Metanephros (tissue), 1 donor: Measurements from ENCODE around the gene RUFY4. TPM values are rescaled to one million over a fixed set of nuclear protein-coding genes. Genes with fewer than 3 reads are reported as not detected.

Experiments used
- total RNA-seq: library from RNA; depleted of rRNA; stranded (reverse); fragments of >200 nt; gene quantifications from one replicate; pipeline ENCODE4 v1.2.3, GENCODE V29; 2014

Gene RUFY4, protein sequence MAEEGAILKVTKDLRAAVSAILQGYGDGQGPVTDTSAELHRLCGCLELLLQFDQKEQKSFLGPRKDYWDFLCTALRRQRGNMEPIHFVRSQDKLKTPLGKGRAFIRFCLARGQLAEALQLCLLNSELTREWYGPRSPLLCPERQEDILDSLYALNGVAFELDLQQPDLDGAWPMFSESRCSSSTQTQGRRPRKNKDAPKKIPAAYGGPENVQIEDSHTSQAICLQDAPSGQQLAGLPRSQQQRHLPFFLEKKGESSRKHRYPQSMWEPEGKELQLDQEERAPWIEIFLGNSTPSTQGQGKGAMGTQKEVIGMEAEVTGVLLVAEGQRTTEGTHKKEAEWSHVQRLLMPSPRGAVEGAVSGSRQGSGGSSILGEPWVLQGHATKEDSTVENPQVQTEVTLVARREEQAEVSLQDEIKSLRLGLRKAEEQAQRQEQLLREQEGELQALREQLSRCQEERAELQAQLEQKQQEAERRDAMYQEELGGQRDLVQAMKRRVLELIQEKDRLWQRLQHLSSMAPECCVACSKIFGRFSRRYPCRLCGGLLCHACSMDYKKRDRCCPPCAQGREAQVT
- total RNA-seq, result 0.29 TPM

DNA sequence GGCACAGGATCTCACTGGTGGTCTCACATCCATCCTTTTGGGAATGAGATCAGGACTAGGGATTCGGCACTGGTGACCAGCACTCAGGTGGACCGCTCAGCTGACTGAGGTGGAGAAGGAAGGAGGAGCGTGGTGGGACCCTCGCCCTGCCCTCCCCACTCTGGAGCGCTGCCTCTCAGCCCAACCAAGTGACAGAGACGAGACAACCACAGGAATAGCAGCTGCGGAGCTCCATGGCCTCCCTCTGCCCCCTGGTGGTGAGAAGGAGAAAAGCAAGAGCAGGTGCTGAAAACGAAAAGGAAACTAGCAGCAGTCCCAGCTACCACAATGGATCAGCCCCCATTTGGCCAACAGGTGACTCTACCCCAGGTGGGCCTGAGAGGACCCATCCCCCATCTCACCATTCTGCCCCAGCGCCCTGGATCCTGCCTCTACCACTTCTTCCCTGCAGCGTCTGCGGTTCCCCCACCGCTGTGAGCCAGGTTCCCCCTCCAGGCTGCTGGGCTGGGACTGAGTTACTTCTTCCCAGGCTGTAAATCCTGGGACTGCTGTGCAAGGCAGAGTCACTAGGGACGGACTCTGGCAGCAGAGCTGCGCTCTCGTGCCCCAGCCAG lies at the start of gene RUFY4:
Gene RUFY4, plus strand, starts transcription at position 533 of the 614 bp plus-strand sequence. CDS start 1,353 bp downstream, outside the sequence.

DNA sequence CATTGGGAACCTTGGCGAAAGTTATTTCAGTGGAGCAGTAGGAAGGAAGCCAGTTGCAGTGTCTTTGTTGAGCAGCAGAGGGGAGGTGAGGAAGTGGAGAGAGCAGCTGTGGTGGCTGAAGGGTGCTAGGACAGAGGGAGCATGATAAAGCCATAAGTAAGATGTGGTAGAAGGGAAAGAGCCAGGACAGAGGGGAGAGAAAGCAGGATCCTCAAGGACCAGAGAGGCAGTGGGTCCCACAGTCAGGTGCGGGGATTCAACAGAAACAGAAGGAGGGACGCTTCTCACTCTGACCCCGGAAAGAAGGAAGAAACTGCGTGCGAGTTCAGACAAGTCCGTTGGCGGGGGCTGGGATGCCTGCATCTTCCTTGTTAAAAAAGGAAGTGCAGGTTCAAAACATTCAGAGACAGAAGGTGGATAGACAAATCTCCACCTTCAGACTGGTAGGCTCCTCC lies 56.6 kb downstream of the RUFY4 start, which contains the start of gene CXCR2:
Gene CXCR2, plus strand, starts transcription at position 403 of the 455 bp plus-strand sequence. CDS start 8,774 bp downstream, outside the sequence.

Other genes starting within 250 kb of the RUFY4 start
- 166 TPM for gene TNS1, start 66.3 kb upstream of the RUFY4 start, total RNA-seq
- 1.1 TPM for gene CXCR2, start 56.8 kb downstream of the RUFY4 start, total RNA-seq
- gene CXCR1, start 97.7 kb downstream of the RUFY4 start, total RNA-seq, result 1.4 TPM
- gene ARPC2, start 147.9 kb downstream of the RUFY4 start, total RNA-seq, result 159 TPM
- gene GPBAR1, start 191.8 kb downstream of the RUFY4 start, total RNA-seq, result 1.9 TPM
- gene AAMP, start 200.9 kb downstream of the RUFY4 start, total RNA-seq, result 141 TPM
- gene PNKD, start 201.3 kb downstream of the RUFY4 start, total RNA-seq, result 64.0 TPM
- 97.8 TPM for gene TMBIM1, start 223.2 kb downstream of the RUFY4 start, total RNA-seq